HG03045 (cell line): ENCODE data around the gene SPA17.
A peak's percentile ranks its signal among the peaks of the same experiment; 100 is the strongest.

Experiments used
- ATAC-seq: cut with Tn5 transposase; IDR thresholded peaks from one replicate; pipeline ENCODE4 v1.9.1; 2021; ENCODE audit warnings: mild to moderate bottlenecking, moderate library complexity; ENCODE audit not compliant: unreplicated experiment

SPA17 gene

DNA sequence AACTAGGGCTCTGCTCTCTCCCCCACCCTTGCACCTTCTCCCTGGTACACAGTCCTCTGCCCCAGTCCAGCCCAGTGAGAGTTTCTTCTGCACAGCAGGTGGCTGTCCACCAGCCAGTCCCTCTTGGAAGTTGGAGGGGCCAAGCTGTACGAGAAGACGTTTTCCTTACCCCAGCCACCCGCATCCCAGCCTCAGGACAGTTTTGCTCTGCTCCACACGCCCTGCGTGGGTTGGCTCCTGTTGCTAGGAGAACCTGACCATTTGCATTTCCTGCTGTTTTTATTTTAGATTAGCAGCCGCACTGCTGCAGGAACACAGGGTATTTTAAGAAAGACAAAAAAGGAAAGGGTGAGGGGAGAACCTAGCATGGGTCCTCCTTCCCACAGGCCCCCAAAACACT, 48.5 kb downstream of the SPA17 start:
- ATAC-seq, result no peak

DNA sequence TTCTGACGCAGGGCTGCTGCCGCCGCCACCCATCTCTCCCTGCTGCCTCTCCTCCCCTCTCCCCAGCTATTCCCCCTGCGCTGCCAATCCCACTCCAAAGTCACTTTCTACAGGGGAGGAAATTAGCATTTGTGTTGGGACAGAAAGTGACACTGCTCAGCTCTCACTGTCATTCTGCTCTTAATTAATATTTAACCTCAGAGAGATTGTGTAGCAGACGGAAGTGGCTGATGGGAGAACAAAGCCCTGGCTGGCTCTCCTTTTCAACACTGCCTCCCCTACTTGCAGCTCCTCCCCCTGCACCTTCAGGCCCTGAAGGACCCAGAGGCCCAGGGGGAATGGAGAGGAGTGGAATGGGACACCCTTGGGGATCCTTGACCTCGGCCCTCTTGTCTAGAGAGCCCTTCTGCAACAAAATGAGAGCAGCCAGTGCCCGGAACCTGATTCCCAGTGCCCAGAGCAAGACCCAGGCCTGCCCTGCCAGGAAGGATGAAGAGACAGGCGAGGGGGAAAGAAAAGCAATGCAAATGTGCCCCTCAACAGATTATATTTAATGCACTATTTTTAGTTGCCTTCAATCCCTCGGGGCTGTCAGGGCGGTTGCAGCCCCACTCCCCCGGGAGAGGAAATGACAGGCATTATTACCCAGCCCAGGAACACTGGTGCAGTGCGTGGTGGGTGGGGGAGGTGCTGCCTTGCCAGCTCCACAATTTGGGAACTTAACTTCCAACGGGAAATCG, 51.4 kb downstream of the SPA17 start:
- peak; percentile 67 for ATAC-seq

DNA sequence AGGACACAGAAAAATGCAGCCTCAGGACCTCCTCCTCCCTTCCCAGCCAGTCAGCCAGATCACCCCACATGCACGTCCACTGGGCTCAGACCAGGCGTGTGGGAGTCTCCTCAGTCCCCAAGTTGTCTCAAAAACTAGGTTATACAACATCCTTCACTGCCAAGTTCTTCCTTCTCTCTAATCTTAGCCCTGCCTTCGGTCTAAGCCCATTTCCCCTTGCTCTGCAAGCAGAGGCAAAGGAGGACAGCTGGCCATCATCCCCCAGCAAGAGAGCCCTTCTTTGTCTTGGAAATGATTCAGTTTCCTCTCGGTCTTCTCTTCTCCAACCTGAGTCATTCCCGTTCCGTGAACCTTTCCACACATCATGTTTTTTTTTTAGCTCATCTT, 52.0 kb downstream of the SPA17 start:
- no peak for ATAC-seq

DNA sequence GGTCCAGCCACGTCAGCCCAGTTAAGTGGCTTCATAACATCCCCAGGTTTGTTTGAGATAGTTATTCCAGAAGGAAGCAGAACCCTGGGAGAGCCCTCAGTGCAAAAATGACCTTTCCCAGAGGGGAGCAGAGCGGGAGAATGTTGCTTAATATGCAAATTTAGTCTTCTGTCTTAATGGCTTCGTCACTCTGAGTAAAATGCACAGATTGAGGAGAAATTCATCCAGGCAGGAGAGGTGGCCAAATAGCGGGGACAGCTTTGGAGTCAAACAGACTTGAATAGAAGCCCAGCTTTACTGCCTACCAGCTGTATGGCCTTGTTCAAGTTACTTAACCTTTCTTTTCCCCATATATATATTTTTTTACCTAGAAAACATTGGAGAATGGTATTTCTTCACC, 53.8 kb downstream of the SPA17 start:
- no peak for ATAC-seq

DNA sequence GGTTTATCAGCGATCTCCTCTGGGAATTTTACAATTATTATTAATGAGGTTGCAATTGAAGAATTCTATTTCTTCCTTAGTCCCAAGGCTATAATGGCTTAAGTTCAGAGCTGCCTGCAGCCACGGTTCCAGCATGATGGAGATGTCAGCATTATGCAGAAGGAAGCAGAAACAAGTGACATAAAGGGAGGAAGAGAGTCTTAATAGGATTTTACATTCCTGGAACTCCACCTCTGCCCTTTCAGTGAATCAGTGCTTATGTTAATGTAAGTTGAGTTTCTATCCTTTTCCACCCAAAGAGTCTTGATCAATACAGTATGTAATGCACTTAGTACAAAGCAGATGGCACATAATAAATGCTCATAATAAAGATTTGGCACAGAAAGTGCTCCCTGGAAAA, 54.4 kb downstream of the SPA17 start:
- ATAC-seq, result no peak

DNA sequence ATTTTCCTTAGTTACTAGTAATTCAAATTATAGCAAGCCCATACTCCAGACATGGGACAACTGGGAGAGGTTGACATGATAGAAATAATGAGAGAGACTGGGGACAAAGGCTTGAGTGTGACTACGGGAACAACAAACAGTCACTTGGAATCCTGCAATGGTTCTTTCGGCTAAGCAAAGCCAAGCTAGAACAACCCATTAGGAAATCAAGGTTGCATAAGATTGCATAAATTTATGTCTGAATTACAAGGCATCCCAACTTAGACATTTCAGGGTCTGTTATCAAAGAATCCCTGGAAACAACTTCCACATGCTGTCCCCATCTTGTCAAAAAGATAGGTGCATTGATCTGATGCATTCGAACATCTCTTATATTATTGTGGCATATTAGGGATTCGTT, 55.9 kb downstream of the SPA17 start:
- no peak for ATAC-seq

DNA sequence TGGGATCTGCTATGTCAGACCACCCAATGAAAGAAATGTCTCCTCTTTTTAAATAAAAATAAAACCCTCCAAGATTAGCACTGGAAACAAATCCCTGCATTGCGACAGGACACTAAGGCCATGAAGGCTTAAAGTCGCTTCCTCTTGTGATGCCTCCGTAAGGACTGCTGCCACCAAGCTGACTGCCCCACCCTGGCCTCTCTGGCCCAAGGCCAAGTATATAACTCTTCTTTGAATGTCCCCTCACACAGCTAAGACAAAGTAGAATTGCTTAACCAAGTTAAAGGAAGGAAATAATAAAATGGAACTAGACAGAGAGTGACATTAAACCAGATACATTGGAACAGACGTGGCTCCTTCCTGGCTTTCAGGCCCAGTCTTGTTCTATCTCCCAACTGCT, 58.5 kb downstream of the SPA17 start:
- no peak for ATAC-seq

DNA sequence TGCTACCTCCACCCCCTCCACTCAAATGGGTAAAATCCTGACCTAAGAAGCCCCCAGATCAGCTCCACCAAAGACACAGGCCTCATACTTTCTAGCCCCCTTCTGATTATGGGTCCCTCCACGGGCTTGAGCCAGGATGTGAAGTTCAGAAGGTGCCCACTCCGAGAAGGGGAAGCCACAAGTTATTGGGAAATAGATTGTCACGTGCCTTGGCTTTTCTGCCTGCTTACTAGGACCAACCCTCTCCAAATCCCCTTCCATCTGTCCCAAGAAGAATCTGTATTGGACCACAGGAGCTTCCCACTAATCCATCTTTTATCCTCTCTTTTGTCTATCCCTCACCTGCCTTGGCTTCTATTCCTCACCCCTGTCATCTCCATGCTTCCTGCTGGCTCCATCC, 63.0 kb downstream of the SPA17 start:
- ATAC-seq, result no peak

DNA sequence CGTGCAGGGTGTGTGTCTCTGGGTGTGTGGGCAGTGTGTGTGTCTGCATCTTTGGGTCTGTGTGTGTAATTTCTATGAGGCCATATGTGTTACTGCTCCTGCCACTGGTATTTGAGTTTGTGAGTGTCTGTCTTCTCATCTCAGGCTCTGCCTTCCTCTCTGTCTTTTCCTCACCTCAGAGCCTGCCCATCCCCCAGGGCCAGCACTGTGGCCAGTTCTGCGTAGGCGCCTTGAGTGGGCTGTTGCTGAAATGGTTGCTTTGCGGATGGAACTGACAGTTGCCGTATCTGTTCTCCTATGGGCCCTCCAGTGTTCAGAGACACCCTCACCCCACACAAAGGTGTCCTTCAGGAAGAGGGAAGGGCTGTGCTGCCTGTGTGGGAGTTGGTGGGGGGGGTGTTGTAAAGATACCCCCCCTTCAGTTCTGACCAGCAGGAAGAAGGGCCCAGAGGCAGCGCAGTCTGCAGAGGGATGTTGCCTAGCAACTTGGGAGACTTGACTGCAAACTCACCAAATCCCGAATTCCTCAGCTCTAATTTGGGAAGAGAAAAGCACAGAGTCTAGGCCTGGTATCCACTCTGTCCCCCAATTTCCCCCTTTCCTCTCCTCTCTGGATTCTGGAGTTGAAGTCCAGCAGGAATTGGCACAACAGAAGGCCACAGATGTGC, 64.1 kb downstream of the SPA17 start:
- no peak for ATAC-seq

DNA sequence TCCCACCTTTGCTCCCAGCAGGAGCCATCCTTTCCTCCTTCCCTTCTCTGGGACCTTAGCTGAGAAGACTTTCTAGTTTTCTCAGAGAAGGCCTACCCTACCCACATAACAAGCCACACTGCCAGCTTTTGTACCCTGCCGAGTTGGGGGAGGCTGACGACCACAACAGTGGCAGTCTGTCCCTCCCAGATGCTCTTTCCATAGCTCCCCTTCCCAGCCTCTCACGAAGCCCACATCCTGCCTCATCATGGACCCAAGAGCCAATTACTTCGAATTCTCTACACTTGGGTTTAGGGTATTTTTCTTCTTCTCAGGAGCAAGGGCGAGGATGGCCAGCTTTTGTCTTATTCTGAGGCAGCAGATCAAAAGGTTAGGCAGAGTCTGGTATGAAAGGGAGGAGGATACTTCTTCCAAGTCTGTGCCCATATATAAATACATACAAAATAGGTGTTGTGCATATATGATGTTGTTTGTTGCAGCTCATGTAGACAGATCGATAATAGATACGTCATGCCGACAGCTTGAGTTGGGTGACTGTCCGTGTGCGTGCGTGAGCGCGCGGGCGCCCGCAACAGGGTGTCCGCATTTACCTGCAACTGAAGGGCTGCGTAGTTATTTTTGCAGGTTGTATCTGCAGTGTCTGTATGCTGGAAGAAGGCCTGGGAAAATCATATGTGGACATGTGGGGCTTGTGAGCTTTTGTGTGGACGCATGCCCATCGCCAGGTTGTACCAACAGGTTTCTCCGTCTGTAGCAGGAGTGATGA, 65.2 kb downstream of the SPA17 start:
- ATAC-seq, result no peak

DNA sequence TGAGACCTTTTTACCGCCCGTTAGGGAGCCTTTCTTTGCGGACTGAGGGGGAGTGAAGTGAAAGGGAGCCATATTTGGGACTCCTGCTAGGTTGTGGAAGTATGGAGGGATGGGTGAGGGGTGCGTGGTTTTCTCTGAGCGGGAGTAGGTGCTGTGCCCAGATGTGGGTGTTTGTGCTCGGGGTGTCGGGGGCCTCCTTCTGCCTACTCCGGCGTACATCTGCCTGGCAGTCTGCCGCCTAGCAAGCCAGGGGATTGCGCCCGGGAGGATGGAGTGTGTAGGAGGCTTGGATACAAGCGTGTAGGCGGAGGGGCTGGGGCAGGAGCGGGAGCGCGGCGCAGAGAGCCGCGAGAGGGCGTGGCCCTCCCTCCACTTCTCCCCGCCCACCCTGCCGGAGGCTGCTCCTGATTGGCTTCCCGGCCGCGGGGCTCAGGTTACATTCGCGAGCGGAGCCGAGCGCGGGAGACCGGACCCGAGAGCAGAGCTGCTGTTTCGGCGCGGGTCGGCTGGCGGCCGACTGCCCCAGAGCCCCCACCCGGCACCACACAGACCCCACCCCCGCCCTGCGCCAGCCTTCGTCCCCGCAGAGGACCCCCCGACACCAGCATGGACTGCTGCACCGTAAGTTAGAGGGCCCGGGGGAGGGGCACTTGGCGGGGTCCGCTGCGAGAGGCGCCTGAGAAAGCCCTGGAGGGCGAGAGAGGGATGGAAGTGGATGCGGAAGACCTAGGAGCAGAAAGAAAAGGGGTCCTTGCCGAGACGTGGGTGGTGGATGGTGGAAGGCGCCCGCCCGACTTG, 66.0 kb downstream of the SPA17 start, which contains the start of gene NRGN:
NRGN (plus strand) TSS at position 464 of the 798 bp plus-strand sequence; CDS start at position 607, 143 bp downstream.
- peak; percentile 100 for ATAC-seq

DNA sequence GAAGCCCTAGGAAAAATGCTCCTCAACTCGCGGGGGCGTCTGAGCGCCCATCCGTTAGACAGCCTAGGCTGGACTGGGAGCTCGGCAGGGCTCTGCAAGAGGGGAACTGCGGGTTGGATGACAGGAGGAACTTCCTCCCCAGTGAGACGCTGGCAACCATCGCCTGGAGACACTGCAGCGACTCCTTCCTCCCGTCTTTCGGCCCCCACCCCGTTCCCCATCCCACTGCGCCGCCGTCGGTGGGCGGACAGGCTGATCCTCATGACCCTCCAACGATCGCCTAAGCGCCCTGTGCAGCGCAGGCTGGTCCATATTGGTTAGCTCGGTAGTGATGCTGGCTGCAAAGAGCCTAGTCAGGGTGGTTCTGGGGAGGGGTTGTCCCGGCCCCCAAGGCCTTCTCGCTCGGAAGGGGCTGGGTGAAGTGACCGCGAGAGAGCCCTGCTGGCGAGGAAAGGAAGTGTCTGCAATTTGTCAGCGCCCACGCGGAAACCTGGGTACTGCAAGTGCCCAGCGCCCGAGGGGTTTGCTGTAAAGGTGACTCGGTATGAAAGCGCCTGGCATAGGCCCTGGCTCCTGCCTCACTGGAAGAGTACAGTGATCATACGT, 66.7 kb downstream of the SPA17 start:
- ATAC-seq, result peak; percentile 27

DNA sequence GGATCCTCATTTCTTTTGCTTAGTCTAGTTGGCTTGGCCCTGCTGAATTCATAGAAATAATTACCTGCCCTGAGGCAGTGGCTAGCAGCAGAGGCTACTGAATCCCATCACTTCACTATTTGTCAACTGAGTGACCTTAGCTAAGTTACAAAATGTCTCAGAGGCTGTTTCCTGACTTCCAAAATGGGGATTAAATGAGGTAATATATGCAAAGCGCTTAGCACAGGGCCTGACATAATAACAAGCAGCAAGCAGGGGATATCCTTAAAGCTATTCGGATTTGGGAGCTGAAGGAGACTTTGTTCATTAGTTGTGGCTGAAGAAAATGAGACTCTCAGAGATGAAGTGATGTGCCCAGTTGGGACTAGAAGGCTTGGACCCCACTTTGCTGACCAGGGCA, 68.9 kb downstream of the SPA17 start:
- no peak for ATAC-seq

DNA sequence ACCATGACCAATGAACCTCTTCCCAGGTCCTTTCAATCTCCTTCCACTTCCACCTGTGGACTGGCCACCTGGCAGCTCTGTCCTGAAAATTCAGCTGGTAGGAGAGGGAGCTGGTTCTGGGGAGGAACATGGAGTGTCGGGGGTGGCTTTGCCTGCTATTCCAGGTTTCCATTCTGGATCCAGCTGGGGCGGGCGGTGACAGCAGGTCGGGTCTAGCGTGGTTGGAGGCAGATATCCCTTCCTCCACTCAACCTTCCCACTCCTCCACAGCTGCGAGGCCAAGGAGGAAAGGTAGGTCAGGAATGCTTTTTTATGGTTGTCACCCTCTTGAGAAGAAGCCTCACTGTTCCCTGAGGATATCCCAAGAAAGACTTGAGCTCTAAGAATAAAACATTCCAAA, 69.3 kb downstream of the SPA17 start:
- no peak for ATAC-seq

DNA sequence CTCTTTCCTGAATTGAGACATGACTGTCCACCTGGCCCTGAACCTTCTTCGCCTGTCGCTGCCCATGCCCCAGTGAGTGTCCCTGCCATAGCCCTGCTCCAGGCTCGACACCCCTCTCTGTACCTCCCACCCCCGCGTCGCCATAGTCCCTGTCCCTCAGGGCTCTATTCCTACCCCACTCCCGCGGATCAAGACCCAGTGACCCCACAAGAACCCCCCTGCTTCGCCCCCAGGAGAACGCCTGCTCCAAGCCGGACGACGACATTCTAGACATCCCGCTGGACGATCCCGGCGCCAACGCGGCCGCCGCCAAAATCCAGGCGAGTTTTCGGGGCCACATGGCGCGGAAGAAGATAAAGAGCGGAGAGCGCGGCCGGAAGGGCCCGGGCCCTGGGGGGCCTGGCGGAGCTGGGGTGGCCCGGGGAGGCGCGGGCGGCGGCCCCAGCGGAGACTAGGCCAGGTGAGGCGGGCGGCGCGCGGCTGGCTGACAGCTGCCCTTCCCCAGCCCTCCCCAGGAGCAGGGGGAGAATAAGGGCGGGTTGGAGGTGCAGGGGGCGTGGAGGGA, 71.6 kb downstream of the SPA17 start:
- ATAC-seq, result no peak

DNA sequence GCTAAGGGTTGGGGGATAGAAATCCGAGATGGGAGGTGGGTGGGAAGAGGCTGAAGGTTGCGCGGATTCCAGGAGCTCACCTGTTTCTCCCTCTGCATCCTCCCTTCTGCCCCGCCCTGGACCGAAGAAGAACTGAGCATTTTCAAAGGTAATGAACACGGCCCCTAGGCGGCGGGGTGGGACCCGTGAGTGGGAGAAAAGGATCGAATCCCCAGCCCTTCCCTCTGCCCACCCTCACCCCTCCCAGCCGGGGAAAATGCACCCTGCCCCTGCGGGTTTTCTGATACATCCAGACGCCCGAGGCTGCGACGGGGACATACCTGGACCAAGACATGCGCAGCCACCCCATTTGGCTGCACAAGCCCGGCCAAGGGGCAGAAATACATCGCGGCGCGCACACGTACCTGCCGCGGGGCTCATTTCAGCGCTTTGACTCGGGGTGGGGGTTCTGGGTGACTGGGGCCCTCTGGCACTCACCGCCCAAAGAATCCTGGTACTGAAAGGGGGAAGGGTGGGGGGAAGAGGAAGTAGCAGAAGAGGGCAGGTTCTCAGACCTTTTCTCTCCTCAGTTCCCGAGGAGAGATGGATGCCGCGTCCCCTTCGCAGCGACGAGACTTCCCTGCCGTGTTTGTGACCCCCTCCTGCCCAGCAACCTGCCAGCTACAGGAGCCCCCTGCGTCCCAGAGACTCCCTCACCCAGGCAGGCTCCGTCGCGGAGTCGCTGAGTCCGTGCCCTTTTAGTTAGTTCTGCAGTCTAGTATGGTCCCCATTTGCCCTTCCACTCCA, 72.3 kb downstream of the SPA17 start:
- ATAC-seq, result peak; percentile 15

DNA sequence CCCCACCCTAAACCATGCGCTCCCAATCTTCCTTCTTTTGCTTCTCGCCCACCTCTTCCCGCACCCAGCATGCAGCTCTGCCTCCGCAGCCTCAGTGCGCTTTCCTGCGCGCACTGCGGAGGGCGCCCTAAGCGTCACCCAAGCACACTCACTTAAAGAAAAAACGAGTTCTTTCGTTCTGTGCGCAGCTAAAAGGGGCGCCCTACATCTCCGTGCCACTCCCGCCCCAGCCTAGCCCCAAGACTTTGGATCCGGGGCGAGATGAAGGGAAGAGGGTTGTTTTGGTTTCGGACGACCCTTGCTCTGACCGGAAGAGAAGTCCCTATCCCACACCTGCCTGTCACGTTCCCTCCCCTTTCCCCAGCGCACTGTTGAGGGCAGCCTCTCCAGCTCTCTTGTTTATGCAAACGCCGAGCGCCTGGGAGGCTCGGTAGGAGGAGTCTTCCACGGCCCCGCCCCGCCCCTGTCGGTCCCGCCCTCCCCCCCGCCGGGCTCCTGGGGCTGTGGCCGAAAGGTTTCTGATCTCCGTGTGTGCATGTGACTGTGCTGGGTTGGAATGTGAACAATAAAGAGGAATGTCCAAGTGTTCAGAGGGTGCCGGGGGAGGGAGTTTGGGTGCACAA, 73.0 kb downstream of the SPA17 start:
- peak; percentile 93 for ATAC-seq
